Measurements from ENCODE around the gene ARHGAP25.

ARHGAP25 gene

GRCh38 chr2:68717305-68717661 lies 17.3 kb upstream of the ARHGAP25 start:
- no peaks in the 10 kb centered on the region for H3K9me3 ChIP-seq (ENCODE audit: control insufficient read depth, low read length)
- WGBS, 2 experiments (ENCODE audit: insufficient coverage in 2 of 2) = 86% methylated on average over 1 of the region's 3 CpGs; no CpG with 5 or more reads in 1 of the 2 experiments
- H3K27ac ChIP-seq (ENCODE audit: low read depth, low read length, severe bottlenecking) = no peak overlapping the region
- H3K36me3 ChIP-seq (ENCODE audit: control insufficient read depth, insufficient read depth, low read length) = no peaks in the 10 kb centered on the region
- peaks cover 7% of the 10 kb centered on the region for H3K4me1 ChIP-seq (ENCODE audit: control insufficient read depth, insufficient read depth, low read length, poor library complexity, severe bottlenecking)
- H3K4me3 ChIP-seq (ENCODE audit: extremely low read depth, insufficient read depth, low read length, poor library complexity, severe bottlenecking) = no peak overlapping the region

GRCh38 chr2:68719912-68720311 lies 14.7 kb upstream of the ARHGAP25 start:
- Histone ChIP-seq H3K9me3 (ENCODE audit: control insufficient read depth, low read length) (no peaks in the 10 kb centered on the region), H3K4me3 (ENCODE audit: extremely low read depth, insufficient read depth, low read length, poor library complexity, severe bottlenecking) (no peak overlapping the region), H3K27ac (ENCODE audit: low read depth, low read length, severe bottlenecking) (no peak overlapping the region), H3K4me1 (ENCODE audit: control insufficient read depth, insufficient read depth, low read length, poor library complexity, severe bottlenecking) (peaks cover 7% of the 10 kb centered on the region), H3K36me3 (ENCODE audit: control insufficient read depth, insufficient read depth, low read length) (no peaks in the 10 kb centered on the region)
- WGBS, 2 experiments (ENCODE audit: insufficient coverage in 2 of 2) = 80 to 100% methylated on average over 3 to 4 of the region's 4 CpGs

- WGBS, 2 experiments (ENCODE audit: insufficient coverage in 2 of 2) = 97 to 100% methylated on average over 3 of the region's 3 CpGs
- H3K4me3 ChIP-seq (ENCODE audit: extremely low read depth, insufficient read depth, low read length, poor library complexity, severe bottlenecking) = no peak overlapping the region
- peaks cover 7% of the 10 kb centered on the region for H3K4me1 ChIP-seq (ENCODE audit: control insufficient read depth, insufficient read depth, low read length, poor library complexity, severe bottlenecking)
- no peaks in the 10 kb centered on the region for H3K9me3 ChIP-seq (ENCODE audit: control insufficient read depth, low read length)
- H3K27ac ChIP-seq (ENCODE audit: low read depth, low read length, severe bottlenecking) = no peak overlapping the region
- no peaks in the 10 kb centered on the region for H3K36me3 ChIP-seq (ENCODE audit: control insufficient read depth, insufficient read depth, low read length)
Measured at GRCh38 chr2:68720665-68721064, 13.9 kb upstream of the ARHGAP25 start.

GRCh38 chr2:68721482-68722101 lies 13.0 kb upstream of the ARHGAP25 start:
- Histone ChIP-seq H3K4me3 (ENCODE audit: extremely low read depth, insufficient read depth, low read length, poor library complexity, severe bottlenecking) (no peak overlapping the region), H3K4me1 (ENCODE audit: control insufficient read depth, insufficient read depth, low read length, poor library complexity, severe bottlenecking) (peaks cover 7% of the 10 kb centered on the region), H3K36me3 (ENCODE audit: control insufficient read depth, insufficient read depth, low read length) (no peaks in the 10 kb centered on the region), H3K27ac (ENCODE audit: low read depth, low read length, severe bottlenecking) (no peak overlapping the region), H3K9me3 (ENCODE audit: control insufficient read depth, low read length) (no peaks in the 10 kb centered on the region)
- 87 to 89% methylated on average over 7 to 8 of the region's 8 CpGs for WGBS, 2 experiments (ENCODE audit: insufficient coverage in 2 of 2)

- no peaks in the 10 kb centered on the region for H3K36me3 ChIP-seq (ENCODE audit: control insufficient read depth, insufficient read depth, low read length)
- H3K4me1 ChIP-seq (ENCODE audit: control insufficient read depth, insufficient read depth, low read length, poor library complexity, severe bottlenecking) = peaks cover 13% of the 10 kb centered on the region
- no peaks in the 10 kb centered on the region for H3K9me3 ChIP-seq (ENCODE audit: control insufficient read depth, low read length)
- 80 to 81% methylated on average over 8 of the region's 8 CpGs for WGBS, 2 experiments (ENCODE audit: insufficient coverage in 2 of 2)
- no peak overlapping the region for H3K27ac ChIP-seq (ENCODE audit: low read depth, low read length, severe bottlenecking)
- no peak overlapping the region for H3K4me3 ChIP-seq (ENCODE audit: extremely low read depth, insufficient read depth, low read length, poor library complexity, severe bottlenecking)
Measured at GRCh38 chr2:68722712-68723111, 11.9 kb upstream of the ARHGAP25 start.

GRCh38 chr2:68723181-68723580 lies 11.4 kb upstream of the ARHGAP25 start:
- 95 to 100% methylated on average over 2 of the region's 2 CpGs for WGBS, 2 experiments (ENCODE audit: insufficient coverage in 2 of 2)
- no peak overlapping the region for H3K4me3 ChIP-seq (ENCODE audit: extremely low read depth, insufficient read depth, low read length, poor library complexity, severe bottlenecking)
- H3K9me3 ChIP-seq (ENCODE audit: control insufficient read depth, low read length) = no peaks in the 10 kb centered on the region
- H3K4me1 ChIP-seq (ENCODE audit: control insufficient read depth, insufficient read depth, low read length, poor library complexity, severe bottlenecking) = peaks cover 16% of the 10 kb centered on the region
- no peak overlapping the region for H3K27ac ChIP-seq (ENCODE audit: low read depth, low read length, severe bottlenecking)
- H3K36me3 ChIP-seq (ENCODE audit: control insufficient read depth, insufficient read depth, low read length) = no peaks in the 10 kb centered on the region

- no peak overlapping the region for H3K27ac ChIP-seq (ENCODE audit: low read depth, low read length, severe bottlenecking)
- H3K9me3 ChIP-seq (ENCODE audit: control insufficient read depth, low read length) = no peaks in the 10 kb centered on the region
- WGBS, 2 experiments (ENCODE audit: insufficient coverage in 2 of 2) = 94% methylated on average over 5 to 6 of the region's 6 CpGs
- no peak overlapping the region for H3K4me3 ChIP-seq (ENCODE audit: extremely low read depth, insufficient read depth, low read length, poor library complexity, severe bottlenecking)
- no peaks in the 10 kb centered on the region for H3K36me3 ChIP-seq (ENCODE audit: control insufficient read depth, insufficient read depth, low read length)
- peaks cover 17% of the 10 kb centered on the region for H3K4me1 ChIP-seq (ENCODE audit: control insufficient read depth, insufficient read depth, low read length, poor library complexity, severe bottlenecking)
Measured at GRCh38 chr2:68726100-68726499, 8.5 kb upstream of the ARHGAP25 start.

- H3K4me3 ChIP-seq (ENCODE audit: extremely low read depth, insufficient read depth, low read length, poor library complexity, severe bottlenecking) = no peak overlapping the region
- WGBS, 2 experiments (ENCODE audit: insufficient coverage in 2 of 2) = 91 to 95% methylated on average over 8 to 9 of the region's 11 CpGs
- no peaks in the 10 kb centered on the region for H3K9me3 ChIP-seq (ENCODE audit: control insufficient read depth, low read length)
- H3K36me3 ChIP-seq (ENCODE audit: control insufficient read depth, insufficient read depth, low read length) = no peaks in the 10 kb centered on the region
- H3K4me1 ChIP-seq (ENCODE audit: control insufficient read depth, insufficient read depth, low read length, poor library complexity, severe bottlenecking) = peaks cover 22% of the 10 kb centered on the region
- H3K27ac ChIP-seq (ENCODE audit: low read depth, low read length, severe bottlenecking) = no peak overlapping the region
Measured at GRCh38 chr2:68726608-68727367, 7.8 kb upstream of the ARHGAP25 start.

- H3K27ac ChIP-seq (ENCODE audit: low read depth, low read length, severe bottlenecking) = no peak overlapping the region
- WGBS, 2 experiments (ENCODE audit: insufficient coverage in 2 of 2) = 100% methylated on average over 1 of the region's 6 CpGs; no CpG with 5 or more reads in 1 of the 2 experiments
- H3K4me1 ChIP-seq (ENCODE audit: control insufficient read depth, insufficient read depth, low read length, poor library complexity, severe bottlenecking) = peaks cover 27% of the 10 kb centered on the region
- H3K4me3 ChIP-seq (ENCODE audit: extremely low read depth, insufficient read depth, low read length, poor library complexity, severe bottlenecking) = no peak overlapping the region
- H3K9me3 ChIP-seq (ENCODE audit: control insufficient read depth, low read length) = no peaks in the 10 kb centered on the region
- H3K36me3 ChIP-seq (ENCODE audit: control insufficient read depth, insufficient read depth, low read length) = no peaks in the 10 kb centered on the region
Measured at GRCh38 chr2:68727683-68728375, 6.8 kb upstream of the ARHGAP25 start.

GRCh38 chr2:68730828-68731227 lies 3.8 kb upstream of the ARHGAP25 start:
- H3K4me1 ChIP-seq (ENCODE audit: control insufficient read depth, insufficient read depth, low read length, poor library complexity, severe bottlenecking) = peaks cover 31% of the 10 kb centered on the region
- H3K27ac ChIP-seq (ENCODE audit: low read depth, low read length, severe bottlenecking) = no peak overlapping the region
- 91 to 100% methylated on average over 3 of the region's 6 CpGs for WGBS, 2 experiments (ENCODE audit: insufficient coverage in 2 of 2)
- H3K4me3 ChIP-seq (ENCODE audit: extremely low read depth, insufficient read depth, low read length, poor library complexity, severe bottlenecking) = no peak overlapping the region
- no peaks in the 10 kb centered on the region for H3K9me3 ChIP-seq (ENCODE audit: control insufficient read depth, low read length)
- H3K36me3 ChIP-seq (ENCODE audit: control insufficient read depth, insufficient read depth, low read length) = no peaks in the 10 kb centered on the region
